Liver (tissue), 3 donors: ENCODE results near the gene OTOG.

Experiments
- CTCF ChIP-seq: fragments of 150-350 bp; IDR thresholded peaks from 2 replicates; pipeline ENCODE4 v1.5.1; 2017; ENCODE audit warnings: improper control_type of control experiment, low read depth, low read length; ENCODE audit not compliant: missing input control
- JUND ChIP-seq, 2 donors: IDR thresholded peaks; 2 replicates each; pipeline ENCODE4 v1.6.1; 2016; ENCODE audit warnings: antibody characterized with exemption in 2 of 2
- REST ChIP-seq: IDR thresholded peaks from 2 replicates; pipeline ENCODE4 v1.6.1; 2016; ENCODE audit warnings: antibody characterized with exemption, mild to moderate bottlenecking
- YY1 ChIP-seq: IDR thresholded peaks from 2 replicates; pipeline ENCODE4 v1.6.1; 2016; ENCODE audit warnings: antibody characterized with exemption, mild to moderate bottlenecking
- ZBTB33 ChIP-seq: IDR thresholded peaks from 2 replicates; pipeline ENCODE4 v1.6.1; 2016; ENCODE audit warnings: antibody characterized with exemption
- donor health status: healthy.
- donor health status: healthy.

- no peak for TF ChIP-seq REST
- no peak for TF ChIP-seq CTCF
- TF ChIP-seq JUND (IDR thresholded peaks at IDR 0.05) = no peak
- no peak for TF ChIP-seq YY1
- TF ChIP-seq ZBTB33 = no peak
Measured at GRCh38 chr11:17642370-17642769, 95.3 kb downstream of the OTOG start.
